BJ (cell line): ENCODE measurements around the gene SPRED1. TPM values are rescaled to one million over a fixed set of nuclear protein-coding genes. Genes with fewer than 3 reads are reported as not detected.
A peak's percentile ranks its signal among the peaks of the same experiment; 100 is the strongest.

Source experiments
- CTCF ChIA-PET: fragments of 350-600 bp; formaldehyde crosslinking; extraction: SDS; loops from one replicate; lab custom pipeline; 2021; ENCODE audit warnings: antibody characterized with exemption, inconsistent platforms; lab: Yijun Ruan, JAX
- POLR2A ChIA-PET: fragments of 300-600 bp; sonication (Branson Sonifier 250); formaldehyde crosslinking; extraction: SDS; loops from one replicate; lab custom pipeline; 2021; ENCODE audit warnings: antibody characterized with exemption; lab: Charles Lee
- DNase-seq: peaks from one replicate; pipeline ENCODE4 v3.0.0-alpha.2; 2011; ENCODE audit warnings: low read depth
- H3K27me3 ChIP-seq: 2 replicates; pipeline ENCODE4 v1.6.0; 2011; ENCODE audit warnings: low read length; ENCODE audit not compliant: control insufficient read depth, insufficient read depth
- H3K36me3 ChIP-seq: 2 replicates; pipeline ENCODE4 v1.5.1; 2011; ENCODE audit warnings: low read length; ENCODE audit not compliant: control insufficient read depth, insufficient read depth
- H3K4me3 ChIP-seq: 2 replicates; pipeline ENCODE4 v1.5.1; 2011; ENCODE audit warnings: low read depth, mild to moderate bottlenecking, control low read depth, low read length
- CTCF ChIP-seq: IDR thresholded peaks from 2 replicates; pipeline ENCODE4 v1.5.1; 2011; ENCODE audit warnings: low read depth, mild to moderate bottlenecking, control low read depth, inconsistent platforms, low read length, moderate library complexity; ENCODE audit not compliant: insufficient read depth
- polyA plus RNA-seq: library from polyadenylated mRNA; depleted of rRNA; stranded (reverse); fragments of >200 nt; gene quantifications from 2 replicates; pipeline ENCODE4 v1.2.3, GENCODE V29; 2011

SPRED1 gene
- polyA plus RNA-seq, 1 experiment = 5.2 TPM

GRCh38 chr15:38247336-38247735 is 5.3 kb upstream of the SPRED1 start:
- no peaks in the 10 kb centered on the region for H3K36me3 ChIP-seq
- CTCF ChIA-PET = no interaction called here
- no peak for DNase-seq
- POLR2A ChIA-PET = no interaction called here
- TF ChIP-seq CTCF = no peak
- no peaks in the 10 kb centered on the region for H3K27me3 ChIP-seq
- H3K4me3 ChIP-seq = no peak overlapping the region

- no peak for TF ChIP-seq CTCF
- Histone ChIP-seq H3K27me3 (no peaks in the 10 kb centered on the region), H3K36me3 (no peaks in the 10 kb centered on the region), H3K4me3 (peak overlapping the region; percentile 94)
- ChIA-PET CTCF (interaction anchor here (0.9 to 3.7 kb wide), 4 partner anchors 46 to 250 kb away, joined by 3 to 20 read pairs (median 9); no protein-coding TSS in a partner anchor), POLR2A (interaction anchor here (0.6 kb wide), 2 partner anchors 88 to 123 kb away, joined by 3 read pairs; no protein-coding TSS in a partner anchor)
- DNase-seq = no peak
Measured at GRCh38 chr15:38253351-38253781, 730 bp downstream of the SPRED1 start.

- ChIA-PET CTCF (interaction anchor here (0.9 to 3.7 kb wide), 3 partner anchors 45 to 251 kb away, joined by 3 to 20 read pairs (median 15); no protein-coding TSS in a partner anchor), POLR2A (interaction anchor here (0.6 kb wide), 2 partner anchors 10 to 215 kb away, joined by 3 to 4 read pairs; no protein-coding TSS in a partner anchor)
- no peaks in the 10 kb centered on the region for H3K27me3 ChIP-seq
- no peaks in the 10 kb centered on the region for H3K36me3 ChIP-seq
- TF ChIP-seq CTCF = no peak
- no peak for DNase-seq
- peak overlapping the region; percentile 94 for H3K4me3 ChIP-seq
Measured at GRCh38 chr15:38254051-38254883, 1.6 kb downstream of the SPRED1 start.

GRCh38 chr15:38255690-38256089 is 3.1 kb downstream of the SPRED1 start:
- CTCF ChIA-PET = interaction anchor here (0.7 kb wide), 1 partner anchor 157 kb away, joined by 3 read pairs; no protein-coding TSS in a partner anchor
- POLR2A ChIA-PET = no interaction called here

More at GRCh38 chr15:38255690-38256089, 3.1 kb downstream of the SPRED1 start:
- Histone ChIP-seq H3K4me3 (peak overlapping the region; percentile 94), H3K27me3 (no peaks in the 10 kb centered on the region), H3K36me3 (no peaks in the 10 kb centered on the region)
- TF ChIP-seq CTCF = no peak
- DNase-seq = no peak
